ENCODE results near the gene CACNA2D4. TPM values are rescaled to one million over a fixed set of nuclear protein-coding genes. Genes with fewer than 3 reads are reported as not detected.

CACNA2D4 gene
- total RNA-seq, 1 donor from 2014 or later = 0.30 TPM

- H3K4me1 Mint-ChIP-seq (ENCODE audit: low read depth) = no peaks in the 10 kb centered on the region
- no peak for TF ChIP-seq CTCF (IDR thresholded peaks at IDR 0.05)
- DNase-seq (ENCODE audit: low spot score) = no peak
- peaks cover 3% of the 10 kb centered on the region for H3K36me3 Mint-ChIP-seq (ENCODE audit: low read depth)
- H3K9me3 Mint-ChIP-seq (ENCODE audit: low read depth) = peaks cover 6% of the 10 kb centered on the region
- no peak overlapping the region for H3K27ac Mint-ChIP-seq (ENCODE audit: unreplicated experiment)
- peaks cover 23% of the 10 kb centered on the region for H3K27me3 Mint-ChIP-seq (ENCODE audit: low read depth)
- no peak overlapping the region for H3K4me3 Mint-ChIP-seq (ENCODE audit: unreplicated experiment)
Measured at GRCh38 chr12:1881301-1881700, 37.2 kb downstream of the CACNA2D4 start.

GRCh38 chr12:1880876-1881275 lies 37.6 kb downstream of the CACNA2D4 start:
- Mint-ChIP-seq H3K27me3 (ENCODE audit: low read depth) (peaks cover 22% of the 10 kb centered on the region), H3K9me3 (ENCODE audit: low read depth) (peaks cover 6% of the 10 kb centered on the region), H3K4me3 (ENCODE audit: unreplicated experiment) (no peak overlapping the region), H3K27ac (ENCODE audit: unreplicated experiment) (no peak overlapping the region), H3K4me1 (ENCODE audit: low read depth) (no peaks in the 10 kb centered on the region), H3K36me3 (ENCODE audit: low read depth) (peaks cover 3% of the 10 kb centered on the region)
- no peak for DNase-seq (ENCODE audit: low spot score)
- no peak for TF ChIP-seq CTCF (IDR thresholded peaks at IDR 0.05)

GRCh38 chr12:1880153-1880845 lies 38.2 kb downstream of the CACNA2D4 start:
- no peak overlapping the region for H3K4me3 Mint-ChIP-seq (ENCODE audit: unreplicated experiment)
- peaks cover 3% of the 10 kb centered on the region for H3K36me3 Mint-ChIP-seq (ENCODE audit: low read depth)
- H3K4me1 Mint-ChIP-seq (ENCODE audit: low read depth) = no peaks in the 10 kb centered on the region
- H3K27ac Mint-ChIP-seq (ENCODE audit: unreplicated experiment) = no peak overlapping the region
- no peak for DNase-seq (ENCODE audit: low spot score)
- peaks cover 6% of the 10 kb centered on the region for H3K9me3 Mint-ChIP-seq (ENCODE audit: low read depth)
- no peak for TF ChIP-seq CTCF (IDR thresholded peaks at IDR 0.05)
- H3K27me3 Mint-ChIP-seq (ENCODE audit: low read depth) = peaks cover 26% of the 10 kb centered on the region

GRCh38 chr12:1879633-1880032 lies 38.8 kb downstream of the CACNA2D4 start:
- Mint-ChIP-seq H3K27ac (ENCODE audit: unreplicated experiment) (no peak overlapping the region), H3K4me3 (ENCODE audit: unreplicated experiment) (no peak overlapping the region), H3K9me3 (ENCODE audit: low read depth) (peaks cover 6% of the 10 kb centered on the region), H3K36me3 (ENCODE audit: low read depth) (peaks cover 3% of the 10 kb centered on the region), H3K4me1 (ENCODE audit: low read depth) (no peaks in the 10 kb centered on the region), H3K27me3 (ENCODE audit: low read depth) (peaks cover 29% of the 10 kb centered on the region)
- DNase-seq (ENCODE audit: low spot score) = no peak
- TF ChIP-seq CTCF (IDR thresholded peaks at IDR 0.05) = no peak

- no peak overlapping the region for H3K4me3 Mint-ChIP-seq (ENCODE audit: unreplicated experiment)
- no peak for TF ChIP-seq CTCF (IDR thresholded peaks at IDR 0.05)
- H3K4me1 Mint-ChIP-seq (ENCODE audit: low read depth) = no peaks in the 10 kb centered on the region
- peaks cover 3% of the 10 kb centered on the region for H3K36me3 Mint-ChIP-seq (ENCODE audit: low read depth)
- H3K27me3 Mint-ChIP-seq (ENCODE audit: low read depth) = peaks cover 34% of the 10 kb centered on the region
- H3K27ac Mint-ChIP-seq (ENCODE audit: unreplicated experiment) = no peak overlapping the region
- H3K9me3 Mint-ChIP-seq (ENCODE audit: low read depth) = peaks cover 6% of the 10 kb centered on the region
- DNase-seq (ENCODE audit: low spot score) = no peak
Measured at GRCh38 chr12:1878695-1879094, 39.8 kb downstream of the CACNA2D4 start.
